GM18526 (cell line): ENCODE measurements around the gene KRCC1.

Source experiments
- POLR2A ChIP-seq: IDR thresholded peaks from 3 replicates; pipeline ENCODE4 v1.6.1; 2011; ENCODE audit not compliant: insufficient read length; ENCODE audit errors: extremely low read depth

KRCC1 gene

DNA sequence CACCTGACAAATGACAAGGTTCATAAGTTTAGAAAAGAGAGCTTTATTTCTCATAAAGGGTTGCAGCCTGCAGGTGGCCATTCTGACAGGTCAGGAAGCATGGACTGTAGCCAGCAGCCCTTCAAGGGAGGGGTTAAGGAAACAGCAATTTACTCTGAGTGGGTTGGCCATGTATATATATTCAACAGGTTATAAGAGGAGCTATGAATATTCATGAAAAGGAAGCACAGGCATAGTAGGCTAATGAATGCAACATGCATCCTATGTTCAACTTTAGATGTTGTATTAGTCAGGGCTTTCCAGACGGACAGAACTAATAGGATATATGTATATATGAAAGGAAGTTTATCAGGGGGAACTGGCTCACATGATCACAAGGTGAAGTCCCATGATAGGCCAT, 59.8 kb downstream of the KRCC1 start:
- no peak for TF ChIP-seq POLR2A
